IPS-11a (cell line): ENCODE measurements around the gene DIPK1B.

Experiments
- H3K4me3 ChIP-seq: one replicate; pipeline ENCODE4 v1.5.1; 2013; ENCODE audit warnings: low read depth, low read length, control low read depth

The DIPK1B gene

DNA sequence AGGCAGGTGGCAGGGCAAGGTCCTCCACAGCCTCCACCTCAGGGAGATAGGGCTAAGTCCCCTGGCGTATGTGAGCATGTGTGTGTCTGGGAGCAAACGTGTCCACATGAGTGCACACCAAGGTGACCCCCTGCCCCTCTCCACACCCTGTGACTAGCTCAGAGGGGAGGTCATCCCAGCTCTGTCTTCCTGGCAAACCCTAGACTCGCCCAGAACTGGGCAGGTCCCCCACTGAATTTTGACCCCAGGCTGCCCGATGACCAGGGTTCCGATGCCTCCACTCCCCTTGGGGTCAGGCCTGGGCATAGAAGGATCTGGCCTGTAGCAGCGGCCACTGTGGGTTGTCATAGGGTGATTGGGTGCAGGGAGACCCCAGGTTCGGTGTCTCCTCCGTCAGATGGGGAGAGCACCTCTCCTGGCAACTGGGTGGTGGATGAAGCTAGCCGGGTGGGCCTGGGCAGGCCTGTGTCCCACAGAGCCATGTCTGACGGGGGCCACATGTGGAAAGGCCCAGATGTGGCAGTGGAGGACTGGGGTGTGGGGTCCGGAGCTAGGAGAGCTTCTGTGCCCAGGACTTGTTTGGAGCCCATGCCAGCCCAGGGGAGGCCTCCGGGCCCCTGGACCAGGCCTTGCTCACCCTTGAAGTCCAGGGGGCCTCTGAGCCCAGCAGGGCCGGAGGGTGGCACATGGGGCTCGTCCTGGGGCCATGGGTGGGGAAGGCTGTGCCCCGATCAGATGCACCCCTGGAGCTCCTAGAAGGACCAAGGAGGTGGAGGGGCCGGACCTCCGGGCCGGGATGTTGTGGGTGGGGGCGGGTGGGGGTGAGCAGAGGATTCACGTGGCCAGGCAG, 6.2 kb downstream of the DIPK1B start:
- no peak overlapping the region for H3K4me3 ChIP-seq

DNA sequence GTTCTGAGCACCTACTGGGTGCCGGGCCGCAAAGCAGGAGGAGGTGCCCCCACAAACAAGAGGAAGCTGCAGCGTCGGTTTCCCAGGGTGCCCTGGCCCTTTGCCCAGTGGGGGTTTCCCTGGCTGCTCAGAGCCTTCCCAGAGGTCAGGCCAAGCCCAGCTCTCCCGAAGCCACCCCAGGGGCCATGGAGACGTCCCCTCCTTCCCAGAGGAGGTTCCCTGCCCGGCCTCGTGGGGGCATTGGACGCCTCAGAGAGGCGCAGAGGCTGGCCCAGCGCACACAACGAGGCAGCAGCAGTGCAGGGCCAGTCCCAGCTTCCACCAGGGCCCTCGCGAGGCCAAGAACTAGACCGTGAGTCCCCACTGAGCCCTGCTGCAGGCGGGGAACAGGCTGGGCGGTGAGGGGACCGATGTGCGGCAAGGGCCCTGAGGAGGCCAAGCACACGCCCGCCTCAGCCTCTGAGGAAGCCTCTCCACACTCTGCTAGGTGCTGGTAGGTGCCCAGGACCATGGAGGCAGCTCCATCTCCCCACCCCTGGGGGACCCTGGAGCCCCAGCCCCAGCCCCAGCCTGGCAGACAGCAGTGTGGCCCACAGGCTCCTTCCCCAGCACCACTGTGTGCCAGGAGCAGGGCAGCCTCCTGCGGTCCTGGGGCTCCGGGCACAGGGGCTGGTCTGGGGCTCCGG, 7.0 kb downstream of the DIPK1B start:
- H3K4me3 ChIP-seq = no peak overlapping the region

DNA sequence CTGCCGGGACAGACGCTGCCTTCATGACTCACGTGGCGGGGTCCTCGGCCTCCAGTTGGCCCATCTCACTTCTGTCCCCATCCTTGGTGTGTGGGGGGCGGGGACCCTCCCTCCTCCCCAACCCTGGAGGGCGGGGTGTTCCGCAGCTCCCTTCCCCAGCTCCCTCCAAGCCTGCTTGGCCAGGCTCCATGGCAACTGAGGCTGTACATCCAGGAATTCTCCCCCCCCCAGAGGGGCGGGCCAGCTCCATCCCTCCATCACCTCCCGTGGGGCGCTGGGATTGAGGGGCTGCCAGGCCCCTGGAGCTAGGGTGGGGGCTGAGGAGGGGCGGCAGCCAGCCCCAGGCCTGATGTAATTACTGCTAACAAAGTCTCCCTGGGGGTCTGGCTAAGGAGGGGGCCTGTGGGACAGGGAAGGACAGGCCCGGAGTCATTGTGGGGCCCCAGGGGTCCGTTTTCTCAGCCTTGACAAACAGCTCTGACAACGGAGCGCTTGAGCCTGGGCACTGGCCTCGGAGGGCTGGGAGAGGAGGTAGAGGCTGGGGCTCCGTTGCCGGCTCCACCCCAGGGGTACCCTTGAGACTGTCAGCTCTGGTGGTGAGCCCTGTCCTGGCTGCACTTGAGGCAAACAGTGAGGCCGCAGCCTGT, 8.0 kb downstream of the DIPK1B start:
- no peak overlapping the region for H3K4me3 ChIP-seq

DNA sequence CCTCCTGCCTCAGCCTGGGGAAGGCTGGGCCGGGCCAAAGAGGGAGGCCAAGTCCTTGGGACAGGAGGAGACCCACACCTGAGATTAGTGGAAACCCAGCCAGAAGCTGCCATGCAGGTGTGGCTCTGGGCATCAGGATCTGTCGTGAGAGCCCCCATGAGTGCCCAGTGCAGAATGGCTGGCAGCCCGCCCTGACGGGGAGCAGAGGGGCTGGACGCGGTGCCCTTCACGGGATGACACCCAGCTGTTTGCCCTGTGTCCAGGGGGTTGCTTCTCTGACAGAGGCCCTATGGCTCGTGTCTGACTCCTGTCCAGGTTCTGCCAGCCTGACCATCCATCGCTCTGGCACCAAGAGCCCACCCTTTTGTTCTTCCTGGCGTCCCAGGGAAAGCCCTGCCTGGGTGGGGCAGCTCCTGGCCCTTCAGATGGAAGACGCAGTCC, 8.5 kb downstream of the DIPK1B start:
- no peak overlapping the region for H3K4me3 ChIP-seq

DNA sequence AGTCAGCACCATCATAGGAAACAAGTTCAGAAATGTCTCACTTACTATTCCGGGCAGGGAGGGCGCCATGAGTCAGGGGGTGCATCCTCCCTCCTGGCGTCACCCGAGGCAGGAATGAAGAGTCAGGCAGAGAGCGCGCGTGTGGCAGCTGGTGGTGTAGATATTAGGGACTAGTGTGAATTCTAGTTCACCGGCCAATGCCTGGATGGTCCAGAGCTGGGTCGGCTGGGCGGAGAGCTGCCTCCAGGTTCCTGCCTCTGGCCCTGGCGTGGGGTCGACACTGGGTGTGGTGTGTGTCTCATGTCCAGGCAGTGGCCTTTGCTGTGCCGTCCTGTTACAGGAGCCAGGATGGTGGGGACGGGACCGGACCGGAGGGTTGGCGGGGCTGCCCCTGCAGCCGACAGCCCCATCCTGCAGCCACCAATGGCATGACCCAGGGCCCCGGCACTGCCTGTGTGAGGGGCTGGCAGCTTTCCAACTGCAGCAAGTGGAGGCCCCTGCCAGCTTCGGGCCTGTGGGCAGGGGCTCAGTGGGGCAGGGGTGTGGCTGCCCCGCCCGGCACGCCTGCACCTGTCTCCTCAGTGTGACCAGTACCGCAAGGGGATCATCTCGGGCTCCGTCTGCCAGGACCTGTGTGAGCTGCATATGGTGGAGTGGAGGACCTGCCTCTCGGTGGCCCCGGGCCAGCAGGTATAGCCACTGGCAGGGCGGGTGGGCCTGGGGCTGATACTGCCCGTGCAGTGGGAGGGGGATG, 9.1 kb downstream of the DIPK1B start:
- no peak overlapping the region for H3K4me3 ChIP-seq

DNA sequence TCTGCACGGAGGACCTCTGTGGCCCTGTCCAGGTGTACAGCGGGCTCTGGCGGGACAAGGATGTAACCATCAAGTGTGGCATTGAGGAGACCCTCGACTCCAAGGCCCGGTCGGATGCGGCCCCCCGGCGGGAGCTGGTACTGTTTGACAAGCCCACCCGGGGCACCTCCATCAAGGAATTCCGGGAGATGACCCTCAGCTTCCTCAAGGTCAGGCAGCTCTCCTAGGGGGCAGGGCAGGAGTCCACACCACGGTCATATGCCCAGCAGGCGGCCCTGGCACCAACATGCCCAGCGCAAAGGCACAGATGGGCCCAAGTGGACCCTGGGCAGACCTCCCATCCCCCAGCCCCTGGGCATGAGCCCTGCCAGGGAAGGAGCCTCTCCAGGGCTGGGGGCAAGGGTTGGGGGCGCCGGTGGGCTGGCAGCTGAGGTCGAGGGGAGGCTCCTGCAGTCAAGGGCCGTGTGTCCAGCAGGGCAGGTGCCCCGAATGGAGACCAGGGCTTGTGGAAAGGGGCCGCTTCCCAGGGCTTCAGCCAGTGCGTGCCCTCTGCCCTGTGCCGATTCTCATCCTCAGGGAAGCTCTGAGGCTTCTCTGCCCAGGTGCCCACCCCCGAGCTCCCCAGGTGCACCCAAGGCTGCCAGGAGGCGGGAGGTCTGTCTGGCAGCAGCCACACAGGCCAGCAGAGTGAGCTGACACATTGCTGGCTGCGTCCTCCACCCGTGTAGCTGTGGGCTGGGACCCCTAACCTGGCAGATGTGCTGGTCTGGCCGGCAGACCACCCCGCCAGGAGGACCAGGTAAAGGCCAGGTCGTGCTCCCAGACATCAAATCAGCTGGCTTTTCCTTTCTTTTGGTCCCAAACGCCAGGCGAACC, 10.0 kb downstream of the DIPK1B start:
- no peak overlapping the region for H3K4me3 ChIP-seq

DNA sequence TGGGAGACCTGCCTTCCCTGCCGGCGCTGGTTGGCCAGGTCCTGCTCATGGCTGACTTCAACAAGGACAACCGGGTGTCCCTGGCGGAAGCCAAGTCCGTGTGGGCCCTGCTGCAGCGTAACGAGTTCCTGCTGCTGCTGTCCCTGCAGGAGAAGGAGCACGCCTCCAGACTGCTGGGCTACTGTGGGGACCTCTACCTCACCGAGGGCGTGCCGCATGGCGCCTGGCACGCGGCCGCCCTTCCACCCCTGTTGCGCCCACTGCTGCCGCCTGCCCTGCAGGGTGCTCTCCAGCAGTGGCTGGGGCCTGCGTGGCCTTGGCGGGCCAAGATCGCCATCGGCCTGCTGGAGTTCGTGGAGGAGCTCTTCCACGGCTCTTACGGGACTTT, 10.6 kb downstream of the DIPK1B start:
- no peak overlapping the region for H3K4me3 ChIP-seq

DNA sequence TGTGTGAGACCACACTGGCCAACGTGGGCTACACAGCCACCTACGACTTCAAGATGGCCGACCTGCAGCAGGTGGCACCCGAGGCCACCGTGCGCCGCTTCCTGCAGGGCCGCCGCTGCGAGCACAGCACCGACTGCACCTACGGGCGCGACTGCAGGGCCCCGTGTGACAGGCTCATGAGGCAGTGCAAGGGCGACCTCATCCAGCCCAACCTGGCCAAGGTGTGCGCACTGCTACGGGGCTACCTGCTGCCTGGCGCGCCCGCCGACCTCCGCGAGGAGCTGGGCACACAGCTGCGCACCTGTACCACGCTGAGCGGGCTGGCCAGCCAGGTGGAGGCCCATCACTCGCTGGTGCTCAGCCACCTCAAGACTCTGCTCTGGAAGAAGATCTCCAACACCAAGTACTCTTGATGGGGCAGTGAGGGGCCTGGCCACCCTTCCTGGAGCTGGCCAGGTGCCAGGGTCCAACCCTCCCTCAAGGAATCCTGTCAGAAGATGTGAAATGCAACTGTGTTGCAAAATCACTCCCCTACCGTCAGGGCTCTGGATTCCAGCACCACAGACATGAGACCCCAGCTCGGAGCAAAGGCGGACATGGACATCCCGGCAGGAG, 11.1 kb downstream of the DIPK1B start:
- H3K4me3 ChIP-seq = no peak overlapping the region

DNA sequence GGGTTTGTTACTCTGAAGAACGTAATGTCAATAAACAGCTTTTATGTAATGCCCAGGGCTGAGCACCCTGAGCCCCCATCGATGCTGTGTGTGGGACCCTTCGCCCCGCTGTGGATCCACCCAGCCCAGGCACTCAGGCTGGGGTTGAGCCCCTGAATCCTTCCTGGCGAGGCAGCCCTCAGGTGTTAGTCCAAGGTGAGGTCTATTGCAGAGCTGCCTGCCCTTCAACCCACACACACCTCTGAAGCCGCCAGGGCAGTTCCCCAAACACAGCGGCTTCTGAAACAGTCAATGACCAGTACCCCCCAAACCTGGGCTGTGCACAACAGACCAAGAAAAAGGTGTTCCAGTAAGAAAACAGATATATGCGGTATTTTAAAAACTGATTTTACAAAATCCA, 11.6 kb downstream of the DIPK1B start:
- no peak overlapping the region for H3K4me3 ChIP-seq

DNA sequence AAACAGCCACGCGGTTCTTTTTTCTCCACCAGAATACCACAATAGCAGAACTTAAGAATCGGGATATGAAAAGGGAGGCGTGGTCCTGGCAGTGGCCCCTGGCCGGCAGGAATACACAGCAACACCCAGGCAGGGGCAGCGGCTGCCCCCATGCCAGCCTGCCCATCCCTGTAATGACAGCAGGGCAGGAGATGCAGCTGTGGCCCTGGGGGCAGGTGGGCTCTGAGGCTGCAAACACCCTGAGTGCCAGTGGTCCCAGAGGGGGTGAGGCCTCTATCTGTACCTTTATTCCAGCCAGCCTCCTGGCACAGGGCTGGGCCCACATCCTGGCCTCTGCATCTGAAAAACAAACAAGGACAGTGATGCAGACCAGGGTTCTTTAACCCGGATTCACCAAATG, 12.4 kb downstream of the DIPK1B start:
- H3K4me3 ChIP-seq = no peak overlapping the region

DNA sequence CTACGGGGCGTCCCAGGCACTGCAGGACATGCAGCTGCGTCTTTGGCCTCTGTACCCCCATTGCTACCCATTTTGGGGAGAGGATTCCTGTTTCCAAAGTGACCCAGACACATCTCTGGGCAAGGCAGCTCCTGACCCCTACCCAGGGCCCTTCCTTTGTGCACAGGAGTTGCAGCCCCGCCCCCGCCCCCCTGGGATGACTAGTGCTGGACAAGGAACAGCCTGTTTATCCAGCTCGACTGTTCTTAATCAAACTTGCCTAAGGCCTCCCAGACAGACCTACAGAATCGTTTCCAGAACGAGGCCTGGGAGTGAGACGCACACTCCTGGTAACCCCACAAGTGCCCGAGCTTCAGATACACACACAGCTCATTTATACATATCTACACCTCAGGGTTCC, 13.2 kb downstream of the DIPK1B start:
- H3K4me3 ChIP-seq = no peak overlapping the region

DNA sequence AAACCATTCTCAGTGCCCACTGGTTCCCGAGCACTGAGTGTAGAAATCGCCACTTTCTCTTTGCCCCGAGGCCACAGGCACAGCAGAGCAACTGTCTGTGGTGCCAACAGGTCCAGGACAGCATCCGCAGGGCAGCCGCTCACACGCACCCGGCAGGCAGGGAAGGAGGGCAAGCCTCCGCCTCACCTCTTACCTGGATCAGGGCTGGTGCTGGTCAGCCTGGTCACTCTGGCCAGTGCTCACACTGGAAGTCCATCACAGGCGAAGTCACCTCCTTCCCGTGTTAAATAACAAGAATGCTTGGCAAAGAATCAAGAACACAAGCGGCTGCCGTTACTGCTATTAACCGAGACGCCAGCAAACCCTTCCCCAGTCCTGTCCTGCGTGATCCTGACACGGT, 13.7 kb downstream of the DIPK1B start:
- no peak overlapping the region for H3K4me3 ChIP-seq

DNA sequence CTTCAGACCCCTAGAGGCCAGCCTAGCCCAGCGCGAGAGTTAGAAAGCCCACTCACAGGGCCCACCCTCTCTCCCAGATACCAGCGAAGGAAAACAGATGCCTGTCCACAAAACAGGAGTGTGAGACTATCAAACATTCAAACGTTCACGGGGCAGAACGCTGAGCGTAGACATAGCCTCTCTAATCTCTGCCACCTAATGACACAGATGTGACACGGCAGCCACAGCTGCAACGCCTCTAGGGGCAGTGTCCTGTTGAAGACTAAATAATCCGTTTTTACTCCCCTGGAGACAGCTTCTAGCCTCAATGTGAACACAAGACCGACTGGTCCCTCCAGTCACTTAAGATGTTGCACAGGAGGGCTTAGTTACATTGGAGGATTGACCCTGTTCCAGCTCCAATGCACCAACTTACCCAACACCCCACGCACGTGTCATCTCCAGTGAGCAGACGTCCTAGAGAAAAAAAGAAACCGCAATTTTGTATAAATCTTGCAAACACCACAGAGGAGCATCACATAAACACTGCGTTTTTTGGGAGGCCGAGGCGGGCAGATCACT, 14.3 kb downstream of the DIPK1B start:
- H3K4me3 ChIP-seq = peak overlapping the region; percentile 97

DNA sequence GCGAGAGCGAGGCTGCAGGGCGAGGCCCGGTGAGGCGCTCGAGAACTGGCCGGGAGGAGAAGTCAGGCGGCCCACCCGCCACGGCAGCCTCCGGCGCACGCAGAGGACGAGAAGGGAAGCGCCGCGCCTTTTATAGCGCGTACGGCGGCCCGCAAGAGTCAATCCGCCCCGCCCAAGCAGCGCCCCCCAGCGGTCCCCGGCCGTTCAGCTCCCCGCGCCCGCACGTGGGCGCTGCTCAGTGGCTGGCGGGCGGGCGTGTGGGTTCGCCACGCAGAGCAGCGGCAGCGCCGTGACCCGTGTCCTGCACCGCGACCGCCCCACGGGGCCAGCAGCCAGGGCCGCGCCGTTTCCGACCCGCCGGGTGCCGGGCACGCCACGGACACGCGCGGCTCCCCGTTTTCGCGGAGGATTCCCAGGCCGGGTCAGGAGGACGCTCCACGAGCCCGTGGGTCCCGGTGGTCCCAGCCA, 15.7 kb downstream of the DIPK1B start:
- peak overlapping the region; percentile 97 for H3K4me3 ChIP-seq

DNA sequence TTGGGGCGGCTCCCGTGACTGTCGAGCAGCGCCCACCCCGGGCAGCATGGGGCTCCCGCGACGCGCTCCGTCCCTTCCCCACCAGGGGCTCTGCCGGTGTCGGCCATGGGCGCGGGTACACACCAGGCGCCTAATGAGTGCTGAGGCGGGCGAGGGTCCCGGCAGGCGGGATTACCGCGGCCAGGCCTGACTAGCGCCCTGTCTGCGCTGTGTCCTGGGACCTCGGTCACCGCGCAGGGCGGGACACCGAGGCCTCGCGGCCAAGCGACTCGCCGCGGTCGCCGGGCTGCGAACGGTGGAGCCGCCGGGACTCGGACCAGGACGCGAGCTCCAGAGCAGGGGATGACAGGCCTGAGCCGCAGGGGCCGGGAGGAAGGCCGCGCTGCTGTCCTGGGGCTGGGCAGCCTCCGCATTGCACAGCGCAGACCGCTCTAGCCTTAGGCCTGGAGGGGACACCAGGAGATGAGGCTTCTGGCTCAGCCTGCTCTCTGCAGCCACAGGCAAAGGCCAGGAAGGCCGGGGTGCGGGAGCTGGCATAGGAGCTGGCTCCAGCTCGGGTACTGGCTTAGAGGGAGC, 16.3 kb downstream of the DIPK1B start:
- H3K4me3 ChIP-seq = peak overlapping the region; percentile 97

DNA sequence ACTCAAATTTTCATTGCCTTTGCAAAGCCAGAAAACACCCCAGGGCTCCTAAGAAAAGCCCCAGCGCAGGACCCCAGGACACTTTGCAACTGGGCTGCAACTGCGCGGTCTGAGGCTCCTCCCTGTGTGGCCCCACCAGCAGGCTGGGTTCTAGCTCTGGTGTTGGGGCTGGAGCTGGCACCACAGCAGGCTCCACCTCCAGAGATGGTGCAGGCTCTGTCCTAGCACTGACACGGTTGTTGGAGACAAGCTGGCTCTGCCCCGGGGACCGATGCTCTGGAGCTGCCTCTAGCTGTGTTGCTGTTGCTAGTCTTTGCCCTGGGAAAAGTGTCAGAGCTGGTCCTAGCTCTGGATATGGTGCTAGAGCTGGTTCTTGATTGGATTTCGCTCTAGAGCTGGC, 16.8 kb downstream of the DIPK1B start:
- no peak overlapping the region for H3K4me3 ChIP-seq

DNA sequence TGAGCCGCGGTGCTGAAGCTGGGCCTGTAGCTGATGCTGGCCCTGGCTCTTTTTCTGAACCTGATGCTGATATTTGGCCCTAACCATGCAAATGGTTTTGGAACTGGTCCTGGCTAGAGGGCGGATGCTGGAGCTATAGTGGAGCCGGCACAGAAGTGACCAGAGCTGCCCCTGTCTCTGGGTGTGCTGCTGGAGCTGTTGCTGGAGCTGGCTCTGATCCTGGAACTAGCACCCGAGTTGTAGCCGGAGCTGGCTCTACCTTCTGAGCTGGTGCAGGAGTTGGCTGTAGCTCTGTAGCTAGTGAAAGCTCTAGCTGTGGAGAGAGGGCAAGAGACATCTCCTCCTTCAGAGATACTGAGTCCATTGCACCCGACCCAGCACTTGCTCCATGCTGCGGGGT, 17.6 kb downstream of the DIPK1B start:
- H3K4me3 ChIP-seq = no peak overlapping the region

DNA sequence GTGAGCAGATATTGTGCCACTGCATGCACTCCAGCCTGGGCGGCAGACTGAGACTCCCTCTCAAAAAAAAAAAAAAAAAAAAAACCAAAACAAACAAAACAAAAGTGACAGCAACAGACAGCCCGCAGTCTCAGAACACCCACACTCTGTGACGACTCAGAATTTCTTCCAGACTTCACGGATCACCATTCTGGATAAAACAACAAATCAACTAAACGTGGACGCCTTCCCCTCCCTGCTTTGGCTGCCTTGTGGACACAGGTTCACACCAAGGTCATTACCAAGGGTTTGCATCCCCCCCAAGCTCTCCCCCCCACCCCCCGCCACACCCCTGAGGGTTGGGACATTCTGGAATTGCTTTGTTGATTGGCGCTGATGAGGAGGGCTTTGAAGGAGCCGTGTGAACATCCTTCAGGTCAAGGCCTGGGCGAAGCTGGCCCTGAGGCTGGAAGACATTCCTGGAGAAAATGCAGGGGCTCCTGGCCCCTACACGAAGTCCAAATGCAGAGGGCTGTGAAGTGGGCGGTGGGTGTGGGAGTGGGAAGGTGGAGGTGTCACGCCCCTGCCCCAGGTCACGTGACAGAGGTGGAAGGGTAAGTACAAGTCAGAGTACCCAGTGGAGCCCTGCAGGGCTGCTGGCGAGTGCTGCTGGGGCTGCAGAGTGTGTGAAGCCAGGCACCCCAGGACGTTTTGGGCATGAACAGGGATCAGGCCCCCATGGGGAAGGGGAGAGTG, 20.2 kb downstream of the DIPK1B start:
- no peak overlapping the region for H3K4me3 ChIP-seq
